ENCODE measurements around the gene OGFOD2.

Gene OGFOD2

GRCh38 chr12:123021688-123022604 lies 46.9 kb downstream of the OGFOD2 start:
- no peak overlapping the region for H2AFZ ChIP-seq (ENCODE audit: low read depth)
- H3K4me2 ChIP-seq, result no peak overlapping the region
- H3K4me1 ChIP-seq (ENCODE audit: low read depth, poor library complexity, severe bottlenecking), result no peaks in the 10 kb centered on the region
- no peaks in the 10 kb centered on the region for H3K36me3 ChIP-seq (ENCODE audit: insufficient read depth)
- H3K4me3 ChIP-seq (IDR thresholded peaks at IDR 0.05; ENCODE audit: insufficient read depth, low read depth, low read length), result no peak overlapping the region
- no peaks in the 10 kb centered on the region for H3K27me3 ChIP-seq (ENCODE audit: insufficient read depth, low read depth)
- no peak overlapping the region for H3K27ac ChIP-seq
- no peak overlapping the region for H3K9ac ChIP-seq
- TF ChIP-seq CTCF (conservative IDR thresholded peaks at IDR 0.05; ENCODE audit: low read depth, low read length), result no peak
- H4K20me1 ChIP-seq (ENCODE audit: insufficient read depth), result no peaks in the 10 kb centered on the region
- no peaks in the 10 kb centered on the region for H3K79me2 ChIP-seq (ENCODE audit: insufficient read depth, low read depth)

- Histone ChIP-seq H3K4me3 (IDR thresholded peaks at IDR 0.05; ENCODE audit: insufficient read depth, low read depth, low read length) (no peak overlapping the region), H3K4me1 (ENCODE audit: low read depth, poor library complexity, severe bottlenecking) (no peaks in the 10 kb centered on the region), H3K27me3 (ENCODE audit: insufficient read depth, low read depth) (no peaks in the 10 kb centered on the region), H3K9ac (no peak overlapping the region), H3K79me2 (ENCODE audit: insufficient read depth, low read depth) (no peaks in the 10 kb centered on the region), H3K36me3 (ENCODE audit: insufficient read depth) (no peaks in the 10 kb centered on the region), H2AFZ (ENCODE audit: low read depth) (no peak overlapping the region), H3K27ac (no peak overlapping the region), H4K20me1 (ENCODE audit: insufficient read depth) (no peaks in the 10 kb centered on the region), H3K4me2 (no peak overlapping the region)
- no peak for TF ChIP-seq CTCF (conservative IDR thresholded peaks at IDR 0.05; ENCODE audit: low read depth, low read length)
Measured at GRCh38 chr12:123022846-123023245, 47.8 kb downstream of the OGFOD2 start.

GRCh38 chr12:123024819-123025391 lies 49.9 kb downstream of the OGFOD2 start:
- no peak overlapping the region for H2AFZ ChIP-seq (ENCODE audit: low read depth)
- TF ChIP-seq CTCF (conservative IDR thresholded peaks at IDR 0.05; ENCODE audit: low read depth, low read length), result no peak
- no peaks in the 10 kb centered on the region for H3K36me3 ChIP-seq (ENCODE audit: insufficient read depth)
- no peaks in the 10 kb centered on the region for H3K27me3 ChIP-seq (ENCODE audit: insufficient read depth, low read depth)
- no peaks in the 10 kb centered on the region for H3K79me2 ChIP-seq (ENCODE audit: insufficient read depth, low read depth)
- no peaks in the 10 kb centered on the region for H4K20me1 ChIP-seq (ENCODE audit: insufficient read depth)
- no peak overlapping the region for H3K27ac ChIP-seq
- H3K9ac ChIP-seq, result no peak overlapping the region
- no peak overlapping the region for H3K4me2 ChIP-seq
- H3K4me1 ChIP-seq (ENCODE audit: low read depth, poor library complexity, severe bottlenecking), result no peaks in the 10 kb centered on the region
- H3K4me3 ChIP-seq (IDR thresholded peaks at IDR 0.05; ENCODE audit: insufficient read depth, low read depth, low read length), result no peak overlapping the region

GRCh38 chr12:123026094-123026853 lies 51.2 kb downstream of the OGFOD2 start:
- no peaks in the 10 kb centered on the region for H4K20me1 ChIP-seq (ENCODE audit: insufficient read depth)
- TF ChIP-seq CTCF (conservative IDR thresholded peaks at IDR 0.05; ENCODE audit: low read depth, low read length), result no peak
- H3K36me3 ChIP-seq (ENCODE audit: insufficient read depth), result no peaks in the 10 kb centered on the region
- H3K9ac ChIP-seq, result no peak overlapping the region
- no peaks in the 10 kb centered on the region for H3K79me2 ChIP-seq (ENCODE audit: insufficient read depth, low read depth)
- no peak overlapping the region for H3K4me2 ChIP-seq
- no peaks in the 10 kb centered on the region for H3K4me1 ChIP-seq (ENCODE audit: low read depth, poor library complexity, severe bottlenecking)
- no peak overlapping the region for H3K27ac ChIP-seq
- no peak overlapping the region for H3K4me3 ChIP-seq (IDR thresholded peaks at IDR 0.05; ENCODE audit: insufficient read depth, low read depth, low read length)
- no peak overlapping the region for H2AFZ ChIP-seq (ENCODE audit: low read depth)
- no peaks in the 10 kb centered on the region for H3K27me3 ChIP-seq (ENCODE audit: insufficient read depth, low read depth)

Measured in KMS-11 (cell line).